ENCODE results near the gene NXPH4. TPM values are rescaled to one million over a fixed set of nuclear protein-coding genes. Genes with fewer than 3 reads are reported as not detected.

The NXPH4 gene
- total and polyA plus RNA-seq, 4 donors = 0.31 to 1.2 (median 0.46) TPM

GRCh38 chr12:57203201-57203600 lies 13.4 kb upstream of the NXPH4 start:
- 93 to 94% methylated on average over 28 of the region's 28 CpGs for WGBS, 2 donors
- intact Hi-C loops (cut with DNase I) = no loop called here

GRCh38 chr12:57203791-57204190 lies 12.8 kb upstream of the NXPH4 start:
- Histone ChIP-seq H3K36me3 (ENCODE audit: control insufficient read depth in 1 of 2, insufficient read depth in 2 of 2, low read length in 1 of 2) (peaks cover 12% of the 10 kb centered on the region in 2 donors), H3K4me3 (ENCODE audit: low read length in 2 of 2) (no peak overlapping the region), H3K27ac (ENCODE audit: low read depth in 1 of 2, low read length in 2 of 2) (no peak overlapping the region), H3K27me3 (ENCODE audit: control insufficient read depth in 1 of 2, insufficient read depth in 2 of 2, low read length in 1 of 2) (no peaks in the 10 kb centered on the region), H3K9me3 (ENCODE audit: control insufficient read depth, low read length) (no peaks in the 10 kb centered on the region), H3K4me1 (ENCODE audit: control insufficient read depth in 1 of 2, insufficient read depth in 2 of 2, low read length in 2 of 2) (no peaks in the 10 kb centered on the region)
- intact Hi-C loops (cut with DNase I) = no loop called here
- no peak for DNase-seq
- no peak for ATAC-seq (ENCODE audit: low FRiP score)
- 76 to 79% methylated on average over 11 of the region's 11 CpGs for WGBS, 2 donors

More at GRCh38 chr12:57203201-57203600, 13.4 kb upstream of the NXPH4 start:
- Histone ChIP-seq H3K4me1 (ENCODE audit: control insufficient read depth in 1 of 2, insufficient read depth in 2 of 2, low read length in 2 of 2) (no peaks in the 10 kb centered on the region), H3K27ac (ENCODE audit: low read depth in 1 of 2, low read length in 2 of 2) (no peak overlapping the region), H3K9me3 (ENCODE audit: control insufficient read depth, low read length) (no peaks in the 10 kb centered on the region), H3K36me3 (ENCODE audit: control insufficient read depth in 1 of 2, insufficient read depth in 2 of 2, low read length in 1 of 2) (peaks cover 12 to 14% of the 10 kb centered on the region in 2 donors), H3K4me3 (ENCODE audit: low read length in 2 of 2) (no peak overlapping the region), H3K27me3 (ENCODE audit: control insufficient read depth in 1 of 2, insufficient read depth in 2 of 2, low read length in 1 of 2) (no peaks in the 10 kb centered on the region)
- DNase-seq (no peak), ATAC-seq (ENCODE audit: low FRiP score) (no peak)

GRCh38 chr12:57204454-57204853 lies 12.1 kb upstream of the NXPH4 start:
- Histone ChIP-seq H3K4me3 (ENCODE audit: low read length in 2 of 2) (no peak overlapping the region), H3K27ac (ENCODE audit: low read depth in 1 of 2, low read length in 2 of 2) (no peak overlapping the region), H3K4me1 (ENCODE audit: control insufficient read depth in 1 of 2, insufficient read depth in 2 of 2, low read length in 2 of 2) (no peaks in the 10 kb centered on the region), H3K27me3 (ENCODE audit: control insufficient read depth in 1 of 2, insufficient read depth in 2 of 2, low read length in 1 of 2) (no peaks in the 10 kb centered on the region), H3K9me3 (ENCODE audit: control insufficient read depth, low read length) (no peaks in the 10 kb centered on the region), H3K36me3 (ENCODE audit: control insufficient read depth in 1 of 2, insufficient read depth in 2 of 2, low read length in 1 of 2) (peaks cover 9 to 11% of the 10 kb centered on the region in 2 donors)
- DNase-seq (no peak), ATAC-seq (ENCODE audit: low FRiP score) (no peak)
- intact Hi-C loops (cut with DNase I) = no loop called here
- WGBS, 2 donors = 88 to 89% methylated on average over 19 of the region's 19 CpGs

GRCh38 chr12:57205186-57205585 lies 11.4 kb upstream of the NXPH4 start:
- intact Hi-C loops (cut with DNase I) = no loop called here
- Histone ChIP-seq H3K36me3 (ENCODE audit: control insufficient read depth in 1 of 2, insufficient read depth in 2 of 2, low read length in 1 of 2) (peaks cover 4 to 11% of the 10 kb centered on the region in 2 donors), H3K4me3 (ENCODE audit: low read length in 2 of 2) (no peak overlapping the region), H3K27me3 (ENCODE audit: control insufficient read depth in 1 of 2, insufficient read depth in 2 of 2, low read length in 1 of 2) (no peaks in the 10 kb centered on the region), H3K4me1 (ENCODE audit: control insufficient read depth in 1 of 2, insufficient read depth in 2 of 2, low read length in 2 of 2) (no peaks in the 10 kb centered on the region), H3K27ac (ENCODE audit: low read depth in 1 of 2, low read length in 2 of 2) (no peak overlapping the region), H3K9me3 (ENCODE audit: control insufficient read depth, low read length) (no peaks in the 10 kb centered on the region)
- no peak for ATAC-seq (ENCODE audit: low FRiP score)
- 92 to 93% methylated on average over 22 to 26 of the region's 26 CpGs for WGBS, 2 donors
- no peak for DNase-seq

GRCh38 chr12:57205931-57206330 lies 10.7 kb upstream of the NXPH4 start:
- DNase-seq = no peak
- Histone ChIP-seq H3K9me3 (ENCODE audit: control insufficient read depth, low read length) (no peaks in the 10 kb centered on the region), H3K4me1 (ENCODE audit: control insufficient read depth in 1 of 2, insufficient read depth in 2 of 2, low read length in 2 of 2) (no peaks in the 10 kb centered on the region), H3K27ac (ENCODE audit: low read depth in 1 of 2, low read length in 2 of 2) (no peak overlapping the region), H3K36me3 (ENCODE audit: control insufficient read depth in 1 of 2, insufficient read depth in 2 of 2, low read length in 1 of 2) (peaks cover 4 to 11% of the 10 kb centered on the region in 2 donors), H3K27me3 (ENCODE audit: control insufficient read depth in 1 of 2, insufficient read depth in 2 of 2, low read length in 1 of 2) (no peaks in the 10 kb centered on the region), H3K4me3 (ENCODE audit: low read length in 2 of 2) (no peak overlapping the region)
- WGBS, 2 donors = 81 to 85% methylated on average over 7 of the region's 7 CpGs
- intact Hi-C loops (cut with DNase I) = no loop called here
- ATAC-seq (ENCODE audit: low FRiP score) = no peak

- WGBS, 2 donors = 75 to 78% methylated on average over 28 to 29 of the region's 29 CpGs
- H3K36me3 ChIP-seq (ENCODE audit: control insufficient read depth in 1 of 2, insufficient read depth in 2 of 2, low read length in 1 of 2) = peaks cover 0 to 7% of the 10 kb centered on the region in 2 donors
- H3K9me3 ChIP-seq (ENCODE audit: control insufficient read depth, low read length) = no peaks in the 10 kb centered on the region
- intact Hi-C loops (cut with DNase I) = no loop called here
- H3K27me3 ChIP-seq (ENCODE audit: control insufficient read depth in 1 of 2, insufficient read depth in 2 of 2, low read length in 1 of 2) = no peaks in the 10 kb centered on the region
- no peak overlapping the region for H3K27ac ChIP-seq (ENCODE audit: low read depth in 1 of 2, low read length in 2 of 2)
- ATAC-seq (ENCODE audit: low FRiP score) (no peak), DNase-seq (no peak)
- H3K4me3 ChIP-seq (ENCODE audit: low read length in 2 of 2) = no peak overlapping the region
- H3K4me1 ChIP-seq (ENCODE audit: control insufficient read depth in 1 of 2, insufficient read depth in 2 of 2, low read length in 2 of 2) = no peaks in the 10 kb centered on the region
Observed at GRCh38 chr12:57207731-57208630, 8.6 kb upstream of the NXPH4 start.

- Histone ChIP-seq H3K4me3 (ENCODE audit: low read length in 2 of 2) (no peak overlapping the region), H3K9me3 (ENCODE audit: control insufficient read depth, low read length) (no peaks in the 10 kb centered on the region), H3K27ac (ENCODE audit: low read depth in 1 of 2, low read length in 2 of 2) (no peak overlapping the region), H3K4me1 (ENCODE audit: control insufficient read depth in 1 of 2, insufficient read depth in 2 of 2, low read length in 2 of 2) (no peaks in the 10 kb centered on the region), H3K36me3 (ENCODE audit: control insufficient read depth in 1 of 2, insufficient read depth in 2 of 2, low read length in 1 of 2) (peaks cover 0 to 3% of the 10 kb centered on the region in 2 donors), H3K27me3 (ENCODE audit: control insufficient read depth in 1 of 2, insufficient read depth in 2 of 2, low read length in 1 of 2) (no peaks in the 10 kb centered on the region)
- ATAC-seq (ENCODE audit: low FRiP score) (no peak), DNase-seq (peak in 1 of 2 donors; percentile 79)
- intact Hi-C loops (cut with DNase I) = no loop called here
- 40 to 44% methylated on average over 20 to 22 of the region's 22 CpGs for WGBS, 2 donors
Observed at GRCh38 chr12:57208631-57209282, 7.8 kb upstream of the NXPH4 start.

- no peak overlapping the region for H3K4me3 ChIP-seq (ENCODE audit: low read length in 2 of 2)
Observed at GRCh38 chr12:57209916-57210315, 6.7 kb upstream of the NXPH4 start.

More at GRCh38 chr12:57209916-57210315, 6.7 kb upstream of the NXPH4 start:
- ATAC-seq (ENCODE audit: low FRiP score) (no peak), DNase-seq (no peak)
- H3K9me3 ChIP-seq (ENCODE audit: control insufficient read depth, low read length) = no peaks in the 10 kb centered on the region
- intact Hi-C loops (cut with DNase I) = no loop called here
- no peaks in the 10 kb centered on the region for H3K4me1 ChIP-seq (ENCODE audit: control insufficient read depth in 1 of 2, insufficient read depth in 2 of 2, low read length in 2 of 2)
- H3K27ac ChIP-seq (ENCODE audit: low read depth in 1 of 2, low read length in 2 of 2) = no peak overlapping the region
- peaks cover 0 to 3% of the 10 kb centered on the region in 2 donors for H3K36me3 ChIP-seq (ENCODE audit: control insufficient read depth in 1 of 2, insufficient read depth in 2 of 2, low read length in 1 of 2)
- H3K27me3 ChIP-seq (ENCODE audit: control insufficient read depth in 1 of 2, insufficient read depth in 2 of 2, low read length in 1 of 2) = no peaks in the 10 kb centered on the region
- 84 to 85% methylated on average over 8 of the region's 8 CpGs for WGBS, 2 donors

All from aorta (tissue), 5 donors.